ENCODE data around the gene TUBA3E. TPM values are rescaled to one million over a fixed set of nuclear protein-coding genes. Genes with fewer than 3 reads are reported as not detected.
"Not testable (repeated sequence)": the region's sequence is repeated elsewhere in the genome, so short reads cannot be mapped to it uniquely, and the experiment has no call there.

TUBA3E gene
- total and polyA plus RNA-seq, 2 of the 8 experiments (the other 6 are each of a cell fraction or from before 2014, with no cell fraction given), result not detected

DNA sequence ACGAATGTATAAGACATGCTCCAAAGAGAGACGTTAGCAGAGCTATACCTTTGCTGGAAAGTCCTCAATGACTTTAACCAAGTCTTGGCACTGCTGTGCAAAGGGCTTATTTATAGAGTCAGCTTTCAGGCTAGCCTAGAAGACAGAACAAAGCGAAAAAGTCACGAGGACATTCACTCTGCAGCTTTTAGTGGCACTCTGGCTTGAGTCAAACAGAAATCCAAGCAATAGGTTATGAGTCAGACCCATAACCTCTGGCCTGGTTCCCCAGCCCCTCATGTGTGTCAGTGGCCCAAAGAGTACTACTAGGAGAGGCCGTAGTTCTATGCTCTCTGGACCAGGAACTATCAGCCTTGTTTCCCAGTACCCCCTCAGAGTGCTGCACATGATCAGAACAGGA, 23.4 kb downstream of the TUBA3E start:
- H3K4me2 ChIP-seq (ENCODE audit: insufficient read depth in 1 of 2, low read depth in 2 of 2, low read length in 2 of 2); H4K5ac ChIP-seq (ENCODE audit: insufficient read length, low read depth, low read length); H2AFZ ChIP-seq (ENCODE audit: low read length); H4K8ac ChIP-seq (ENCODE audit: extremely low read depth, insufficient read depth, low read length); H4K20me1 ChIP-seq (replicated peaks in 1 of 2; ENCODE audit: control insufficient read depth in 1 of 2, insufficient read depth in 2 of 2, low read length in 2 of 2); H2BK120ac ChIP-seq (replicated peaks; ENCODE audit: low read depth, low read length); CTCF ChIA-PET (ENCODE audit: partially characterized antibody); H3K79me1 ChIP-seq (ENCODE audit: low read depth, low read length); H2BK15ac ChIP-seq (ENCODE audit: low read length); H2BK20ac ChIP-seq (ENCODE audit: low read length); H3K27ac ChIP-seq (ENCODE audit: low read depth, low read length); H2BK12ac ChIP-seq (ENCODE audit: low read depth, low read length); H3K9me3 ChIP-seq (ENCODE audit: insufficient read depth in 2 of 2, low read depth in 1 of 2, low read length in 1 of 2); FAIRE-seq; H4K91ac ChIP-seq (replicated peaks; ENCODE audit: insufficient read length, low read length); H2BK5ac ChIP-seq (ENCODE audit: low read depth, low read length); H3K4ac ChIP-seq (replicated peaks; ENCODE audit: insufficient read length, low read depth, low read length); H3K14ac ChIP-seq (ENCODE audit: insufficient read length); DNase-seq (ENCODE audit: low read depth in 1 of 2, low spot score in 2 of 2); H3K4me3 ChIP-seq (ENCODE audit: extremely low read depth in 1 of 4, insufficient read depth in 2 of 4, low read depth in 3 of 4, low read length in 4 of 4); H3K4me1 ChIP-seq (replicated peaks in 1 of 4; ENCODE audit: control insufficient read depth in 3 of 4, insufficient read depth in 4 of 4, low read length in 3 of 4); H3K56ac ChIP-seq (replicated peaks; ENCODE audit: insufficient read length, low read depth, low read length); H3K9ac ChIP-seq (replicated peaks in 1 of 4; ENCODE audit: extremely low read depth in 1 of 4, low read depth in 3 of 4, low read length in 3 of 4); H2AK5ac ChIP-seq (ENCODE audit: low read depth, low read length); H3K27me3 ChIP-seq (replicated peaks in 1 of 4; ENCODE audit: control insufficient read depth in 3 of 4, extremely low read depth in 1 of 4, insufficient read depth in 3 of 4, low read length in 3 of 4); POLR2A ChIA-PET (ENCODE audit: partially characterized antibody); H3K18ac ChIP-seq (ENCODE audit: extremely low read depth, low read length); H3K23me2 ChIP-seq (ENCODE audit: low read depth, low read length); H3K23ac ChIP-seq (ENCODE audit: insufficient read length): not testable (repeated sequence)
- Histone ChIP-seq H3K79me2 (ENCODE audit: control insufficient read depth in 1 of 2, insufficient read depth in 2 of 2, low read length in 2 of 2) (peaks cover 4 to 43% of the 10 kb centered on the region in 2 experiments; a peak in 3 of 4 replicates), H3K36me3 (ENCODE audit: control insufficient read depth in 2 of 4, insufficient read depth in 4 of 4, low read length in 3 of 4) (peaks cover 5 to 36% (median 14%) of the 10 kb centered on the region in 4 experiments; a peak in 6 of 8 replicates)
- 86% methylated on average over 5 of the region's 5 CpGs; no CpG with 5 or more reads in 1 of the 2 experiments for WGBS, 2 experiments (ENCODE audit: extremely low coverage in 1 of 2, insufficient coverage in 1 of 2, insufficient read length in 1 of 2, insufficient replicate concordance in 2 of 2, low coverage in 1 of 2, low lambda C conversion rate in 2 of 2, missing lambda C conversion rate in 1 of 2)

All from H1 (cell line).